Activated CD4-positive, alpha-beta T cell treated with anti-CD3 and anti-CD28 coated beads, Interleukin-2, amount 50 U/mL, for 24 hours (primary cell): Measurements from ENCODE around the gene SYNE1.

ENCODE experiments used
- DNase-seq, 2 donors: peaks; one replicate each; pipeline ENCODE4 v3.0.0-alpha.2; 2020; ENCODE audit warnings: low read depth in 1 of 2, low spot score in 1 of 2

Gene SYNE1

DNA sequence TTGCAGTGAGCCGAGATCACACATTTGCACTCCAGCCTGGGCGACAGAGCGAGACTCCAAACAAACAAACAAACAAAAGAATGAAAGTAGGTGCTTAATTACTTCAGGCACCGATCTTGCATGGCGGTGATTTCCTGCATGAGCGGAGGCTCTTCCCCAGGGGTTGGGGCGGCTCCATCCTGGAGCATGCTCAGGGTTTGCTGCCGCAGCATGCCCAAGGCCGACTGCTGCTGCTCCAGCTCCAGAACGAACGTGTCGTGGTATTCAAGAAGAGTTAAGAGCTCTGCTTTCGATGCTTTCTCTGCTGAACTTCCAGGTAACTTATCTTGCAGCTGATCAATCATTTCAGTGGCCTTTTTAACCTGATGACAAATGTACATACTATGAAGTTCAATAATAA lies 313.8 kb downstream of the SYNE1 start:
- no peak for DNase-seq

DNA sequence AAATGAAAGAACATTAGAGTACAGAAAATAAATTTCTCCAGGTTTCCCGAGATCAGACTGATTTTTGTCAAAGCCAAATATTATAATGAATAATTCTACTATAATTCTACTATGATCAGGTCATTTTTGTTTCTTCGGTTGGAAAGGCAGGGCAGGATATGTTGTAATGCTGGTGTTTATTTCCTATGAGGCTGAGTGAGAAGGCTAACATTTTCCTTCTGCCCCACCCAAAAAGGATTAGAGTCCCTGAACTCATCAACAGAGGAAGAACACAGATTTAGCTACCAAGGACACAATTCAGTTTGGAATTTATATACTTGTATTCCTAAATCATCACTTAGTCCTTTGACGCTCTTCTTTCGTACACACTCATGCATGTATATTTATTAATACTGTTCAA lies 318.9 kb downstream of the SYNE1 start:
- DNase-seq, result no peak

DNA sequence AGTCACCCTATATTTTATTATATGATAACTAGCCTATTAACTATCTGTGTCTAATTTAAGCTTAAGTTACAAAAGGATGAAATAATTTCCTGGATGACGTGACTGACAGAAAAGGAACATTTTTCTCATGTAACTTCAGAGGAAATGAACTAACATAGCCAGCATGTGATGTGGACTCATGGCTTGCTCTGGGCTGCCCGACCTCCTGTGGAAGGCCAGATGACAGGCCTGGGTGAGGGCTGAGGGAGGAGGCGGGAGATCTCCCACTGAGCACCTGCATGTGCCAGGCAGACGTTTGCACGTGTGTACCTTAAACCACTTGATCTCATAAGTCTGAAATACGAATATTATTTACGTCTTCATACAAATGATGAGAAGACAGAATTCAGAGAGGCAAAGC lies 321.1 kb downstream of the SYNE1 start:
- DNase-seq, result no peak

DNA sequence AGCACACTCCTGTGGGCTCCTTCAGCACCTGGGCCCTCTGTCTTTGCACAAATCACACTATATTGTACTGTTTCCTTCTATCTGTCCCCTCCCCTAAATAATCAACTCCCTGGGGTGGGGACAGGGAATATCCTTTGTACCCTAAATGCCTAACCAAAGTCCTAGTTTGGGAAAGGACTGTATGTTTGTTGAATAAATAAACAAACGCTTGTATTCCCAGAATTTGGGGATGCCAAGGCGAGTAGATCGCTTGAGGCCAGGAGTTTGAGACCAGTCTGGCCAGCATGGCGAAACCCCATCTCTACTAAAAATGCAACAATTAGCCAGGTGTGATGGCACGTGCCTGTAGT lies 322.7 kb downstream of the SYNE1 start:
- DNase-seq, result no peak

DNA sequence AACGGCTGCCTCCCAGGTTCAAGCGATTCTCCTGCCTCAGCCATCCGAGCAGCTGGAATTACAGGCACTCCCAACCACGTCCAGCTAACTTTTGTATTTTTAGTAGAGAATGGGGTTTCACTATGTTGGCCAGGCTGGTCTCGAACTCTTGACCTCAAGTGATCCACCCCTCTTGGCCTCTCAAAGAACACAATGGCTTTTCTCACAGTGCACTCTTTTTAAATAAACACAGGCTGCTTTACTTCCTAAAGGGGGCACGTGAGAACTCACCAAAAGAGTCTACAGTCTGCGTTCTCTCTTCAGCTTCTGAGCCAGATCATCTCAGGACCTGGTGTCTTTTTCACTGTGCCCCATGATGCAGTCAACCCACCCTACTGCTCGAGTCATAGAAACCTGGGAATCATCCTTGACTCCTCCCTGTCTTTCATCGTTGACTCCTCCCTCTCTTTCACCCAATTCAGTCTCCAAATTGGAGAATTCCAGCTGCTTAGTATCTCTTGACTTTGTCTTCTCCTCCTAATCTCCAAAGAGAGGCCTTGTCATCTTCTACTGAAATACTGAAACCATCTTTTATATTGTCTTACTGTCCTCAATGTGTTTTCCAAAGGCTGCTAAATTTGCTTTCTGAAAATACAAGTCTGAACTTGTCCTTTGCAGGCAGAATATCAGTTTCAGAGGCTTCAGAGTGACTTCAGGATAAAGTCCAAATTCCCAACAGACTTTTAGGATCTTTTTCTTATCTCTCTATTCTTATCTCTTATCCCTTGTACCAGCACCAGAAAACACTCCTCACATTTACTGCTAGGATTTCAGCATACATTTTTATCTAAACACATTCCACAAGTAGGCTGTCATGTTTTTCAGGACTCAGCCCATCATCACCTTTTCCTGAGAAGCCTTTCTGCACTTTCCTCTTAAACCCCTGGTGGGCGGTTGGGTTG lies 323.4 kb downstream of the SYNE1 start:
- DNase-seq, result no peak

DNA sequence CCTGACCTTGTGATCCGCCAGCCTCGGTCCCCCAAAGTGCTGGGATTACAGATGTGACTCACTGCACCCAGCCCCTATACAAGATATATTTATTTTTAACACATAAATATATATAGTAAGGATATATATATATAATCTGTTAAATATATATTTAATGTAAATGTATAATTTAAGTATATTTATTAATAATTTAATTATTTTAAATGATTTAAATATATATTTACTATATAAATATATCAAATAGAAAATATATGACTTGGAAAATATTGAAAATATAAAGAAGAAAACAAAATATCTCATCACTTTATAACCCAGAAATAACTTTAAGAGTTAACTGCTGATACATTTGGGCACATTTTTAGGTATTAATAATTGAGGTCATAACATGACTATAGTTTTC lies 324.7 kb downstream of the SYNE1 start:
- no peak for DNase-seq

- no peak for DNase-seq
These were observed 326.7 kb downstream of the SYNE1 start for GRCh38 chr6:152310371-152310954.

GRCh38 chr6:152309648-152310047 lies 327.5 kb downstream of the SYNE1 start:
- peak; percentile 15 to 54 for DNase-seq

DNA sequence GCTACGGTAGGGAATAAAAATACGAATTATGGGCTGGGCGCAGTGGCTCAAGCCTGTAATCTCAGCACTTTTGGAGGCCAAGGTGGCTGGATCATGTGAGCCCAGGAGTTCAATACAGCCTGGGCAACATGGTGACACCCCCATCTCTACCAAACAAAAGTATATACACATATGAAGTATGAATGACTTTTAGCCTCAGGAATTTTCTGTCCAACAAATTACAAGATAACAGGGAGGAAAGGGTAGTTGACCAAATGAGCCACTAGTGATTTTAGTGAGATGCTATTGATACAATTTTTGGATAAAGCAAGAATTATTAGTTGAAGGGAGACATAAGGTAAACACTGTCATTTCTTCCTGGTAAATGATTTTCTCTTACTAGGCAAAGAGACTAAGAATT lies 328.2 kb downstream of the SYNE1 start:
- no peak for DNase-seq

DNA sequence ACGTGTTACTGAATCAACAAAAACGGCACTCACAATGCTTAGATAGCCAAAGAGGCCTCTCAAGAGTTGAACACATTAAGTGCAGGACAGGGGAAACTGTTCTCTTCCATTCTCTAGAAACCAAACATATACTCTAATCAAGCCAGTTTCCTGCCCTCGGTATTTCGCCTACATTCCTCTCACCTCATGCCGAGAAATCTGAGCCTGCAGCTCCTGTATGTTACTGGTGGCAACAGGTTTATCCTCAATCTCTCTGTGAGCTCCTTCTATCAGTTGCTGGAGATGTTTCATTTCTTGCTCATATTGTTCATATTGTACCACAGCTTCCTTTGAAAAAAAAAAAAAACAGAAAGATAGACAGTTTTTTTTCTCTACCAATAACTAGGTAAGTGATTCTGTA lies 328.9 kb downstream of the SYNE1 start:
- no peak for DNase-seq

DNA sequence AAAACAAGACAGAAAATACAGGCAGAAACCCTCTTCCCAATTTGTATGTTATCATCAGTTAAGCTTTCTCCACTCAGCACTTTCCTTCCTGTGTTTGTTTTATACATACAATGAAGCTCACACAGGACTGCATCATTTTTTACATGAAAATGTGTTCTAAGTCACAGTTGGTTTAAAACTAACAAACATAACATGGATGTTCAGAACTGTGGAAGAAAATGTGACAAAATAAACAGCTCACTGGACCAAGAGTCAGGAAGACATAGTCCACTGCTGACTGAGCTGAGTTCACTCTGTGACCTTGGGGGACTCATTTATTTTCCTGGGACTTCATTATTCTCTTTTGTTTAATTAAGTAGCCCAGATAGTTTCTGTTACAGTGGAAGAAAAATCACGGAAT lies 331.5 kb downstream of the SYNE1 start:
- no peak for DNase-seq

GRCh38 chr6:152301765-152302568 lies 335.2 kb downstream of the SYNE1 start:
- peak; percentile 77 to 80 for DNase-seq

- no peak for DNase-seq
These were observed 336.0 kb downstream of the SYNE1 start for GRCh38 chr6:152301021-152301764.

DNA sequence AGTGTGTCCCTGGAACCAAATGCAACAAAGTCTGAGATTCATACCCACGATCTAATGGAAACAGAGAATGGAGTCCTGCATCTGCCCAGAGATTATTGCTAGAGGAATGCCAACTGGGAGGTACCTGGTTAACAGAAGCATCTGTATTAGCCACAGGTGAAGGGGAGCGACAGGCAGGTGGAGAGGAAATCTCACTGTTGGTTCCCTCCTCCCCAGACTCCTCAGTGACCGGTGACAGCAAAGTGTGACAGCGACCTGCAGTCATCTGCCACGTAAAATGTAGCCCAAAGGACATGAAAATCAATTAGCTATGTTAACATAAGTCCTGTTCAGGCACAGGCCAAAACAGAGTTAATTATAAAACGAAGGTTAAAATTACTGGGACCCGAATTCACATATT lies 336.6 kb downstream of the SYNE1 start:
- no peak for DNase-seq

DNA sequence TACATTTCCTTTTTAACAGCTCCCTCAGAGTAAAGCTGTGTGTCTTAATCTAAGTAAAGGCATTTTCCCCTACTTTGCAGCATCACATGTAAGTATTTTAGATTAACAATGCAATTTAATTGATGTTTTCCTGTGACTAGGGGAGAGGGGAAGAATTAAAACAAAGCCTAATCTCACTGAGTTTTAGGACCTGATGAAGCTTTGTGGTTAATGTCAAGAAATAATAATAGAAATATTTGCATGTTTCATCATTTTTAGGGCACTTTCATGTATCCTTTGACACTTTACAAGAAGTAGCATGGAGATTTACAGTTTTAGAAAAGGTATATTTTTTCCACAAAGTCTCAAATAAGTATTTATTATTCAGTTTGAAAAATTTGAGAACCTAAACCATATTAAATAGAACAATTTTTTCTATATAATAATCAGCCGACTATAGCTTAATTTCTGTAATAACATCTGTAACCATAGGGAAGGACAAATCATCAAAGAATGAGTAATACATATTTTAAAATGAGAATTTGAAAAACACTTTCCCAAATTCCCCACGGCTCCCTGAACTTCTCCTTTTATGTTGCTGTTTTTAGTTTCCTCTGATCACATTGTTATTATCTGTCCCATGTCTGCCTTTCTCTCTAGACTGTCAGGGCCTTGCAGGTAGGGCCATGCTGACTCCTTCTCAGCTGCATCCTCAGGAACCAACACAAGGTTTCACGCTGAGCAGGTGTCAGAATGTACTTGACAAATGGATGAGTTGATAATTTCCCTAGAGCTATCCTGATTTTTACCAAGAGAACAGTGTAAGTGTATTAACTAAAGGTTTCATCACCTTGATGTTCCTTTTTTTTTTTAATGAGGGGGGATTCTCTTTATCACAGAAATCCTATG lies 338.1 kb downstream of the SYNE1 start:
- DNase-seq, result no peak

GRCh38 chr6:152298055-152298647 lies 339.0 kb downstream of the SYNE1 start:
- no peak for DNase-seq

- DNase-seq, result no peak
These were observed 340.4 kb downstream of the SYNE1 start for GRCh38 chr6:152296648-152297376.

DNA sequence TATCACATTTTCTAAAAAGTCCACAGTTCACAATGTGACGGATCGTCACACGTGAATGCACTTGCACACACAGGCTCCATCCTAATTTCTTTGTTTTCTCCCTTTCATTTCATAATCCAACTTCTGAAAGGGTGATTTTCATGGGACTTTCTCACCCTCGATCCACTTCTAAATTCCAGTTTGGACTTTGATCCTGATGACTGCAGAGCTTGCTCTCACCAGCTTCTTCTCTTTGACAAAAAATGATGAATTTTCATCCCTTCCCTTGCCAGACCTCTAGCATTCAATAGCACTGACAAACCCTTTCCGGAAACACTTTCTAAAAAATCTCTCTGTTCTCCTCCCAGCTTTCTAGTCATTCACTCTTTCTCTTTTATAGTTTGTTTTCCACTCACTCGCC lies 341.2 kb downstream of the SYNE1 start:
- no peak for DNase-seq

- no peak for DNase-seq
These were observed 341.8 kb downstream of the SYNE1 start for GRCh38 chr6:152295346-152295745.
